ENCODE results near the gene SAMD11.

Gene SAMD11

GRCh38 chr1:904310-904950 lies 19.3 kb upstream of the SAMD11 start:
- peak; percentile 38 for DNase-seq (ENCODE audit: low spot score)

DNA sequence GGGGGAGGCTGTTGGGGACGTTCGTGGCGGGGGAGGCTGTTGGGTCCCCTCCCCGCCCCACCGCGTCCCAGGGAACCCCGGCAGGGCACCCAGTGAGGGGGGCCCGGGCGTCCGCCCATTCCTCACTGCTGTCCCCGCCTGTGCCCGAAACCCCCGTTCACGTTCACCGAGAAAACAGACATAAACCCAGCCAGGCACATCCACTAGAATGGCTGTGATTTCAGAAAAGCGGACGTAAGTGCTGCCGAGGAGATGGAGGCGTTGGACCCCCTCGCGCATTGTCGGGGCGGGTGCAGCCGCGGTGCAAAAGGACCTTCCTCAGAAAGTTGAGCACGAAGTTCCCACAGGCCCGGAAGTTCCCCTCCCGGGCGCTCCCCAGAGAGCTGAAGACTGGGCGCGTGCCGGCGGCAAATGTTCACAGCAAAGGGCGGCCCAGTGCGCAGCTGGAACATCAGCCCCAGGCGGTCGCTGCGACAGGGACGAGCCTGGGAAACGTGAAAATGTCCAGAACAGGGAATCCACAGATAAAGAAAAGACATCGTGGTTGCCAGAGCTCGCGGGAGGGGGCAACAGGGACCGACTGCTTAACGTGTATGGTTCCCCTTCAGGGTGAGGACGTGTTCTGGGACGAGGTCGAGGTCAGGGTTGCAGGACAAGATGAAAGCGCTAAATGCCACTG lies 18.5 kb upstream of the SAMD11 start:
- no peak for DNase-seq (ENCODE audit: low spot score)

DNA sequence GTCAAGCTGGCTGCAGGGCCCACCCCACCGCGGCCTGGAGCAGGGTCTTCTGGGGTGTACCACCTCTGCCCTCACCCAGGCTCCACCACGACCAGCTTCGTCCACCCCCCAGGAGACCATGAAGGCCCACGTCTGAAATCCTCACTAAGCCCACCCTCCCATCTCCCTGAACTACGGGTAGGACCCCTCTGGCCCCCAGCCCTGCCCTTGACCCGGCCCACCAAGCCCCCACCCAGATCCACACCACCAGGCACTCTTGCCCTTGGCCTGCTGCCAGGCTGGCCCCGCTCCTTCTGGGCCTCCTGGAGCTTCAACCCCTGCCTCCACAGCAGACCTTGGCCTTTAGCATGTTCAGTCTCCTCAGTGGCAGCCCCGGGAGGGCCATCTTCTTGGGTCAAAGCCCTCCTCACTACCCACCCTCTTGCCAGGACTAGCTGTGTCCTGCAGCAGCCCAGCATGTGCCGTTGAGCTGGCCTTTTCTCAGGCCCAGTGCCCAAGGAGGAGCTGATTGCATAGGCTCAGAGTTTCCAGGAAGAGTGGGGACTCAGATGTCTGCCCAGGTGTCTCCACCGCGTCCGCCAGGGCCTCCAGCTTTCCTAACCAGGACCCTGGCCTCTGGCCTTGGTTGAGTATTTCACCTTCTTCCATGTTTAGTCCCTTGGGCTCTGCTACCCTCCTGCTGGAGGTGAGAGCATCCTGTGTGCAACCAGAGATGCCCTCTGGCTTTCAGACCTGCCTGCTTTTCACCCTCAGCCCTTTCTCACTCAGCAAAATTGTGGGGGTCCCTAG lies 17.7 kb upstream of the SAMD11 start:
- no peak for DNase-seq (ENCODE audit: low spot score)

- DNase-seq (ENCODE audit: low spot score): no peak
Measured at GRCh38 chr1:906600-907420, 16.9 kb upstream of the SAMD11 start.

- no peak for DNase-seq (ENCODE audit: low spot score)
Measured at GRCh38 chr1:907611-908451, 15.9 kb upstream of the SAMD11 start.

- DNase-seq (ENCODE audit: low spot score): no peak
Measured at GRCh38 chr1:908661-909060, 15.1 kb upstream of the SAMD11 start.

- no peak for DNase-seq (ENCODE audit: low spot score)
Measured at GRCh38 chr1:909861-910310, 13.8 kb upstream of the SAMD11 start.

DNA sequence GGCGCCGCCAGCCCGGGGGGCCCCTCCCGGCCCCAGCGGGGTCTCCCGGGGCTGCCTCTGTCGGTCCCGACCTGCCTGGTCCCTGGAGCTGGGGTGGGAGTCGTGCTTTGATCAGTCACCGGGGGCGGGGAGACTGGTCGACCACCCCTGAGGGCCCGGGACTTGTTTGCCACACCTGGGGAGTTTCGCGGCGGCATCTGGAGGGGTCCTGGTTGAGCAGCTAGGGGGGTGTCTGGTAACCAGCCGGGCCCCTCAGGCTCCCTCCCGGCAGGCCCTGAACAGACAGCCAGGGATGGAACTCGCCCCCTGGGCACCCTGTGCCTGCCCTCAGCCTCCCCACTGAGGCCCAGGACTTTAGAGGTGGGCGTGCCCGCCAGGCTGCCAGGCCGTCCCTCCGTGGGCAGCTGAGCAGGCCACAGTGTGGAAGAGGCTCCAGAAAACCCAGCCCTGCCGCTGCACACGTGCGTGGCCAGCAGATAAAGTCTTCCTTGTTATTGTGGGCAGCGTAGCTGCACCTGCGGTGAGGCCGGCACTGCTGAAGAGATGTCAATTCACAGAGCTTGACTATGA lies 13.3 kb upstream of the SAMD11 start:
- DNase-seq (ENCODE audit: low spot score): no peak

DNA sequence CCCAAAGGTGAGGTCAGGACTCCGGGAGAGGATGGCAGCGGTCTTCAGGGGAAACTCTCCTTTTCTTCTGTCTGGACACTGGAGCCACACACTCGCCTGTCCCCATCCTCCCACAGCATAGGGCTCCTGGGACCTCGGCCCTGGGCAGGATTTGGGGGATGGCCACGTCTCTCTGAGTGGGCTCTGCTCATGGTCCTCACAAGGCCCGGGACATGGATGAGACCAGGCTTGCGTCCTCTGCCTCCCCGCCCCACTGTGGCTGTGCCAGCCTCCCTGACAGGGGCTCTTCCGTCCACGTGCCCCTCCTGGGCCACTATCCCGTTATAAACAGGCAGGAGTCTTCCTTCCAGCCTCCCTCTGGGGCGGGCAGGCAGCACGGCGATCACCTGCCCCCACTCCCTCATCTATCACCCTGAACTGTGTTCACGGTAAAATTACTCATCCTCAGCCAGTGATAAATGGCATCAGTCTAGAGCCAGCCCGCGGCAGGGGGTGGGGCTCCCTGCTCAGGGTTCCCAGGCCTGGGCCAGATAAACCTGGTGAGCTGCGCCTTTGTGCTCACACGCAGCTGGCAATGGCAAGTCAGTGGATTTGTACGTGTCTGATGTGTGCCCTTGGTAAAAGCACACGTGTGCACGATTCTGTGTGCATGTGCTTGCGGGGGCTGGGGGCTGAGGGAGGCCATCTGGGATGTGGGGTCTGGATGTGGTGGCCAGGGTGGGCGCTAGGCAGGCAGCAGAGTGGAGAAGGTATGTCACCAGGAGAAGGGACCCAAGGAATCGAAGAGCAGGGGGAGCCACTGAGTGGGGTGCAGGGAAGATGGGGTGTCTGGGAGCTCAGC lies 12.6 kb upstream of the SAMD11 start:
- DNase-seq (ENCODE audit: low spot score): no peak

GRCh38 chr1:911875-912739 lies 11.6 kb upstream of the SAMD11 start:
- DNase-seq (ENCODE audit: low spot score): no peak

- DNase-seq (ENCODE audit: low spot score): no peak
Measured at GRCh38 chr1:912740-913301, 10.9 kb upstream of the SAMD11 start.

DNA sequence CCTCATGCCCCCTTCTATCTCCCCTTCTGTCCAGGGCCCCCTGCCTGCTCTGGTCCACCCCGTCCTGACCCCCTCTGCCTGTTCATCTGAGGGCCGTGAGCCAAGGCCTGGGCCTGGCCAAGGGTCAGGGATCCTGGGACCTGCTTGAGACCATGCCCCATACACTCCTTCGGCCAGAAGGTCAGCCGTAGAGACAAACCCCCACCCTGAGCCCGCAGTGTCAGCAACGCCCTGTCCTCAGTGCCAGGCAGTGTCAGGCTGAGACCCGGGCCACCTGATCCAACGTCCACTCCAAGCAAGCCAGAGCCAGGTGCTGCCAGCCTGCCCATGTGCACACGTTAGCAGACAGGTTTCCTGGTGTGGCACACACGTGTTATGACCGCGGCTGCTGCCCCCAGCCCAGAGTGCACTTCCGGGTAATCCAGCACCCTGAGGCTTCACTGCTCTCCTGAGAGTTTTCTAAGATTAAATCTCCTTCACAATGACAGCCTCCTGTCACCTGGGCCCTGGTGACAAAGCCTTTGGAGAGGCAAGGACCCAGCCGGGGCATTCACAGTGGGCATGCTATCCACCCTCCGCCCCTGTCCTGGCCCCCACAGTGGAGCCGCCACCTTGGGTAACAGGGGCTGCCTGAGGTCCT lies 10.1 kb upstream of the SAMD11 start:
- DNase-seq (ENCODE audit: low spot score): no peak

DNA sequence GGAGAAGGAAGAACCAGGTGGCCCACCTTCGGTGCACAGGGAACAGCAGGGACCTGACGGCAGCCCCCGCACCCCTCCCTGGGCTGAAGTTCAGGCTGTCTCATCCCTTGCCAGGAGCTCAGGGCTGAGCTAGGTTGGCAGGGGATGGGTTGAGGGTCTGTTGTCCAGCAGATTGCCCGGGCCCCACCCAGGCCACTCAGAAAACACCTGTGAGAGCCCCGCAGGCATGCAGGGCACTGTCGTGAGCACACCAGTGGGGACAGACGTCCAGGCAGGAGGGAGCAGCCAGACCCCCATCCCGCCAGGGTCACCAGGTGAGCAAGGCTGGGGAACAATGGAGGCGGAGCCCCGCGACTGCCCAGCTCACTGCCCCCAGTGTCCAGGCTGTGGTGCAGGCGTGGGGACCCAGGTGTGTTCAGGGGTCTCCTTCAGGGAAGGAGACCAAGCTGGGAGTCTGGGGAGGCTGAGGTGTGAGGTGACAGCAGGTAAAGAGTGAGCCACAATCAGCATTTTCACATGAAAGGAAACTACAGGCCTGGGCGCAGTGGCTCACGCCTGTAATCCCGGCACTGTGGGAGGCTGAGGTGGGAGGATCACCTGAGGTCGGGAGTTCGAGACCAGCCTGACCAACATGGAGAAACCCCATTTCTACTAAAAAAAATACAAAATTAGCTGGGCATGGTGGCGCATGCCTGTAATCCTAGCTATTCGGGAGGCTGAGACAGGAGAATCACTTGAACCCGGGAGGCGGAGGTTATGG lies 9.4 kb upstream of the SAMD11 start:
- DNase-seq (ENCODE audit: low spot score): no peak

DNA sequence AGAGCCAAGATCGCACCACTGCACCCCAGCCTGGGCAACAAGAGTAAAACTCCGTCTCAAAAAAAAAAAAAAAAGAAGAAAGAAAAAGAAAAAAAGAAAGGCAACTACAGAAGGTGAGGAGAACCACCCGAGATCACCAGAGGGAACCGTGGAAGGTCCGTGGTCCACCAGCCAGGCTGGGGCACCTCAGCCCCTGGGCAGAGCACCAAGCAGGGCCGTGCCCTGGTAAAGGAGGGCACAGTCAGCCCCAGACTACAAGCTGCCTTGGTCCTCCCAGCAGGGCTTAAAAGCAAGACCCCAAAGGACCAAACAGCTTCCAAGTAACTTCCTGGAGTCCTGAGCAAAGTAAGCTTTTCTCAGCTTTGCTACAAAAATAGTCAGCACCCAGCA lies 8.8 kb upstream of the SAMD11 start:
- no peak for DNase-seq (ENCODE audit: low spot score)

- DNase-seq (ENCODE audit: low spot score): no peak
Measured at GRCh38 chr1:915295-916172, 8.2 kb upstream of the SAMD11 start.

Data from globus pallidus (tissue), 1 donor.